NCI-H460 (cell line): Measurements from ENCODE around the gene HSD17B3. TPM values are rescaled to one million over a fixed set of nuclear protein-coding genes. Genes with fewer than 3 reads are reported as not detected.
"Not testable (repeated sequence)": the region's sequence is repeated elsewhere in the genome, so short reads cannot be mapped to it uniquely, and the experiment has no call there.

Experiments
- DNase-seq: peaks from one replicate; pipeline ENCODE4 v3.0.0-alpha.2; 2016; ENCODE audit warnings: low read depth; ENCODE audit errors: extremely low read depth
- polyA plus RNA-seq: library from polyadenylated mRNA; depleted of rRNA; stranded (reverse); fragments of >200 nt; gene quantifications from 2 replicates; pipeline ENCODE4 v1.2.3, GENCODE V29; 2014; cell fraction: nucleus; rRNA removed
- total RNA-seq: library from RNA; depleted of rRNA; stranded (reverse); fragments of >200 nt; shearing (Covaris generic); gene quantifications from 2 replicates; pipeline ENCODE4 v1.2.3, GENCODE V29; 2014; rRNA removed

The HSD17B3 gene
- 0.84 TPM in 1 of 2 replicates, not detected in the other for total RNA-seq
- polyA plus RNA-seq: not detected in 2 replicates

DNA sequence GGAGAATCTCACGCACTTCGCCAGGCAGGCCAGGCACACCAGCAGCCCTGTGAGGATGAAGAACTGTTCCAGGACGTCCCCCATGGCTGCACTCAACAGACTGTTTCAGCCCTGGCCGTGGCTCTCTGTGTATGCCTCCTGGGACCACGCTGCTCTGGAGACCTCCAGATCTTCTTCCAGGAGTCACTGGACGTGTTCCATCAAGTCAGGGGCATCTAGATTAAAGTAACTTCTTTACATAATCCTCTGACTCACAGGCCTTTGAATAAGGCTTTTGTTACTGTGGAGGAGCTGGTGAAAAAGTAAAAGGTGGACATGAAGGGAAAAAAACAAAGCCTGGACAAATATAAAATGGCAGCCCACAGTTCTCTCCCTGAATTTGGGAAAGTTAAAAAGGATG is at the start of gene HSD17B3:
Gene HSD17B3 (minus strand): TSS at position 156 of the 400 bp plus-strand sequence. CDS start 72 bp downstream, at position 84.
- no peak for DNase-seq

DNA sequence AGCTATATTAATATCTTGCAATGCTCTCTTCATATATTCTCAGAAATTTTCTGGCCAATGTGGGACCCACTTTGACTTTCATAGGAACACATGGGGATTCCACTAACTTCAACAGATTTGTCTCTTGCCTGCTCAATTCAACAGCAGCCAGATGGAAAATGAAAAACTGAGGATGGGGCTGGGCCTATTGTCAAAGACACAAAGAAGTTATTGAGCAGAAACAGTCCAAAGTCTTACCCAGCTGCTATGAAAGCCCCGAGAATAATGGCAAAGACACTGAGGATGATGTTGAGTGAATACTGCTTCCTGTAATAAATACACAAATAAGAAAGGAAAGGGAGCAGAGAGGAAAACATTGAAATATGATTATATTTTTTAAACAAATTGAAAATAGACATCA is 48.9 kb upstream of the HSD17B3 start:
- no peak for DNase-seq

DNA sequence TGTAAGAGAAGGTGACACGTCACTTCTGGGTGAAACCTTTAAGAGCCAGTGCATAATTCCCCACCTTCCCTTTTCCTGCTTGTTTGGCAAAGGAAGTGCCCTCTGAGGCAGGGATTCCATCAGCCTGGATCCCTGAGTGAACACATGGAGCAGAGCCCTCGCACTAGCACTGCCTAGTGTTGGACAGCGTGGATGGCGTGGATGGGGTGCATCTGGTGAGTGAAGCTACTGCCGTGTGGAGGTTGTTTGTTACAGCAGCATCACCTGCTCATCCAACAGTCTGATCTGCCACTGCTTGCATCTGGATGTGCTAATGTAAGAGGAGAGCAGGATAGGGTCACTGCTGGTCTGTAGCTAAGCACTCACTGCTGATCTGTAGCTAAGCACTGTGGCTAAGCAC is 46.3 kb upstream of the HSD17B3 start:
- no peak for DNase-seq

DNA sequence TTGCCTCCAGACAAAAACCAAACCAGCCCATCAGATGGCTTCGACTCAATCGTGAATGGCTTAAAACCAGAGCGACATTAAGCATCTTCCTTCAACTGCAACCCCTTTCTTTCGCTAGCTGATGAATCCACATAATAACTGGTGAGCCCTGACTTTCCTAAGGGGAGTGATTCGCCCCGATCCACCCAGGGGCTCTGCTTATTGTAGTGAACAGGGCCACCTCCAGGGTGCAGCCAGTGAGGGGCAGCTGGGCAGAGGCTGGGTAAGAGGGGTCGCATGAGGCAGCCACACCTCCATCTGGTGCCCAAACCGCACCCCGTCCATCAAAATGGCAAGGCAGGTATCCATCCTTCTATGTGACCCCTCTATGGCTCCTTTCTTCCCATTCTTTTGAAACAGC is 43.6 kb upstream of the HSD17B3 start:
- DNase-seq: no peak

DNA sequence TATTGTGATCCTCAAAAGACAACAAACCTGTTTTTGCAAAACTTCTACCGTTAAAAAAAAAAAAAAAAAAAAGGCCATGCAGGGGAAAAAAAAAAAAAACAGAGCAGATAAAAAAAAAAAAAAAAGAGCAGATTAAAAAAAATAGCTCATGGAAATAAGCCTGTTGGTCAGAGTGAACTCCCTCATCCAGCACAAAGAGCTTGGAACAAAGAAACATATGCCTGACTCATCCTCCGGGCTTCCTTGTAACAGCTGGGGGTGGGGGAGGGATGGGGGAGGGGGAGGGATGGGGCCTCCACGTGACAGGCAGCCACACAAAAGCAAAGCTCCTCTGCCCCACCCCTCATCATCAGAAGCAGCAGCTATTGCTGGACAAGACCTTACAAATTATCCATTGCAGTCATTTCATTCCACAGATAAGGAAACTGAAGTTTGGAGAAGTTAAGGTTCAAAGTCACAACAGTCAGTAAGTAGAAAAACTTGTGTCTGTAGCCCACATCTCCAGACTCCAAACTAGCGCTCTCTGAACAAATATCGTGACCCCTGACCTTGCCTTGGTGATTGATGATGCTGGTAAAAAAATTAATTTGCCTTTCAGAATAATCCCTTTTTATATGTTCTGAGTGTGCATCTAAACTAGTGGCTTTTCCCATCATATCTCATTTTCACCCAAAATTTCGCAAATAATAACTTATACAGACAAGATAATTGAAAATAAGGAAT is 42.6 kb upstream of the HSD17B3 start:
- DNase-seq: peak; percentile 29

DNA sequence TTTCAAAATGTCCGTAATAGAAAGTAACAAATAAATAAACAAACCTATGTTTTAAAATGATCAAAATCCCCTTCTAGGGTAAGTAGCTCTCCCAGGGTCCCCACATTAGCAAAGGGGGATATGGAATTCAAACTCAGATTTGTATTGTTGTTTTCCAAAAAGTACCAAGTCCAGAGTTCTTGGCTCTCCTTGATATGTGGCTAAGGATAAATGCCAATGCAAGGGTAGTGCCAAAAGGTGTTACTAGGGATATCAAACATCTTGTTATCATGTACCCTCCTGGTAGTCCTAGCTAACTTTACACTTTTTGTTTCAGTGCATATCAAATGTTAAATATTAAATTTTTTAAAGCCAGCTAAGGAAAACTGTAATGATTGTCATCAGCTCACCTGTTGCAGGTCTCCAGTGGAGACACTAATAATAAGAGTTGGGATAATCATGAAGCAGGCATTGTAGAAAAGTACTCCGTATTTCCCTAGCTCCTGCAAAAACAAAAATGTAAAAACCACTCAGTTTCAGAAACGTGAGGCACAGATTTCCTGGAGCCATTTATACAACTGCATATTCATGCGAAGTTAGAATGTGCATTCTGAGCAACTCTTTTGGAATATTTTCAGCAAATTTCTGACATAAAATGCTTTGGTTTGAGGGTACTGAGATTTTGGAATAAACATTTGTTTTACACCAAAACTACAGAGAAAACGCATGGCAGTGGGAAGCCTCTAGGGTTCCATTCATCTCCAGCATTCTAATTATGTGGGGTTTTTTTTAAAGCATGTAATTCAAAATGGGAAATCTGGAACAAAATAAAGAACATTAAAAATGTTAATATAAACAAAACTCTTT is 41.8 kb upstream of the HSD17B3 start:
- no peak for DNase-seq

DNA sequence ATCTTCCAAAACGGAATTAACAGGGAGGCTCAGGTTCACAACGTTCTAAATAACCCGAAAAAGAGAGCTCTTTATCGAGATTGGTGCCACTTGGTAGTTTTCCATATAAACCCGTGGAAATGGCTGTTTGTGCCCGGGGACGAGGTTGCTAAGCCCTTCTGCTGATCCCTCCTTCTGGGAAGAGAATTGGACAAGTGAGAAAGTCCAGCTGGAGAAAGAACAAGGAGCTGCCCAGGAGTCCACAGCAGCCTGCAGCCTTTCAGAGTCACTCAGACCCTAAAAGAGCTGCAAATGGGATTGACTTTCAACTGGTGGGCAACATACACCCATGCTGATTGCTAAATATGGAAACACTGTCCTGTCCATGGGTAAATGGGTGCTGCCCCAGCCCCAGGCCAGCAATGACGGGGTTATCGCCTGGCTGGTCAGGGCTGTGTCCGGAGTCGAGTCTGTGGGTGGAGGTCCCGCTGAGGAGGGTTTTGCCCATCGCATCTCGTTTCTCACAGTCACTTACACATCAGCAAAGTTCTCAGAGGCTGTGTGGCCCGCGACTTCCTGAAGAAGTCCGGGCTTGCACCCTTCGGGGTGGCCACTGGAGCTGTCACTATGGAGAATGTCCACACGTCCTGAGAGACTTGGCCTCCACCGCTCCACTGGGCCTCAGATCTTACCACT is 40.7 kb upstream of the HSD17B3 start:
- no peak for DNase-seq

DNA sequence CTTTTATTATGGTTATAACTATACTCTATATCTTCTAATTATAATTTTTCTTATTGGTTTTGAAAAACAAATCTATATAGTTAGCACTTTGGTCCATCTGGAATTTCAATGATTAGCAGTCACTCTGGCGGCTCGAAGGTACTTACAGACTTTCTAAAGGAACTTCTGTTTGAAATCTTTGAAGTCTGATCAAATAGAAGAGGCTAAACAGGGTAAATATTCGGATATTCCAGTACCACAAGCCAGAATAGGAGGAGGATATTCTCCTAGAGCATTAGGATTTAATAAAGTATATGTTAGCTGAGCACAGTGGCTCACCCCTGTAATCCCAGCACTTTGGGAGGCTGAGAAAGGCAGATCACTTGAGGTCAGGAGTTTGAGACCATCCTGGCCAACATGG is 38.7 kb upstream of the HSD17B3 start:
- DNase-seq: no peak

DNA sequence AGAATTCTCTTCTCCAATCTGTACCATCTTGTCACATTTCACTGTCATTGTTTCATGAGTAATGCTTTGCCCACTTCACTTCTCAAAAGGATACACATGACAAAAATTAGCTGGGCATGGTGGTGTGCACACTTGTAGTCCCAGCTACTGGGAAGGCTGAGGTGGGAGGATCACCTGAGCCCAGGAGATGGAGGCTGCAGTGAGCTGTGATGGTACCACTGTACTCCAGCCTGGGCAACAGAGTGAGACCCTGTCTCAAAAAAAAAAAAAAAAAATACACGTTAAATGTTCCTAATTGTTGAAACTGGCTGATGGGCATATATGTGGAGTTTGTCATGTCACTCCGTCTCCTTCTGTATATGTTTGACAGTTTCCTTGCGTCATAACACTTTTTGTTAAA is 36.3 kb upstream of the HSD17B3 start:
- no peak for DNase-seq

DNA sequence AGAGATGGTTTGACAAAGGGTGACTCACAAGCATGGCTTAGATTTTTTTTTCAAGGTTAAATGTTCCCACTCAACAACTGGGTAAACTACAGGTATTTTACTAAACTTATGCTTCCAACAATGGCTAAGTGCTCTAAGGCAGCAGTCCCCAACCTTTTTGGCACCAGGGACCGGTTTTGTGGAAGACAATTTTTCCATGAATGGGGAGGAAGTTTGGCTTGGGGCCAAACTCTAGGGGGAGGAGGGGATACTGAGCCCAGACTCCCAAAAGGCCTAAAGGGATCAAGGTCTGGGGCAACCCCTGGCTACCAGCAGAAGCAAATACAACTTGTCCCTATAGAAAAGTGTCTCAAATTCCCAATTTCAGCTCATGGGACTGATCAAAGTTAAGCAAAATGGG is 32.0 kb upstream of the HSD17B3 start:
- DNase-seq: no peak

DNA sequence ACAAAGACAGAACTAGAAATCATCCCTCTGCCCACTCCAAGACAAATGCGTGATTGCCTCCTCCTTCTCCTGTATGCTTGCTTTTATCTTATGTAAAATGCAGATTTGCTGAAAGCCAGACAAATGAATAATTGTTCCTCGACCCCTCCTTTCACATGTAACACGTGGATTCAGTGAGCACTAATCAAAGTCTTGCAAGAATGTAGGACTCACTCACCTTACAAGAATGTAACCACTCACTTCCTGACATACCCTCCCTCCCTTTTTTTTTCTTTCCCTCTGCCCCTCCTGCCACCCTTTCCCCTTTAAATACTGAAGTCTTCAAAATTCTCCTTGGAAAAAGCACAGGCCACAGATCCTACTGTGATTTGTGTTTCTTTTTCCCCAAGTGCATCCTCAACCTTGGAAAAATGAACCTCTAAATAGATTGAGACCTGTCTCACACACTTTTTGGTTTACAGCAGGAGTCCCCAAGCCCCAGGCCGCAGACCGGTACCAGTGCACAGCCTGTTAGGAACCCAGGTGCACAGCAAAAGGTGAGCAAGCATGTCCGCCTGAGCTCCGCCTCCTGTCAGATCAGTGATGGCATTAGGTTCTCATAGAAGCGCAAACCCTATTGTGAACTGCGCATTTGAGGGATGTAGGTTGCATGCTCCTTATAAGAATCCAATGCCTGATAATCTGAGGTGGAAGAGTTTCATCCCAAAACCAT is 29.4 kb upstream of the HSD17B3 start:
- DNase-seq: no peak

DNA sequence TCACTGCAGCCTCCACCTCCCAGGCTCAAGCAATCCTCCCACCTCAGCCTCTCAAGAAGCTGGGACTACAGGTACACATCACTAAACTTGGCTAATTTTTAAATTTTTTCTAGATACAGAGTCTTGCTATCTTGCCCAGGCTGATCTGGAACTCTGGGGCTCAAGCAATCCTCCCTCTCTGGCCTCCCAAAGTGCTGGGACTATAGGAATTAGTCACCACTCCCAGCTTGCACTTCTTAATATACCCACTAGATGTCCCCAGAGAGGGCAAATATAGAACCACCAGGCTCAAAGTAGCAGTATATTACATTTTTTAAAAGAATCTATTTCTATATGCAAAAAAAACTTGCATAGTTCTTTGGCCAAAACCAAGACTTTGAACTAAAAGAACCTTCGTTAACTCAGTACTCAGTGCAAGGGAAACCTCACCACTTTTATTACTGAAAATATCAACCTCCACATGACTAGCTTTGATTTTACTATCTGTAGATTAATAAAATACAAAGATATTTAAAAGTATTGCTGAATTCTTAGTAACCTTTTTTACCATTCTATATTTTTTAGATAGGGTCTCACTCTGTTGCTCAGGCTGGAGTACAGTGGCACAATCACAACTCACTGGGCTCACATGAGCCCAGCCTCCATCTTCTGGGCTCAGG is 25.8 kb upstream of the HSD17B3 start:
- peak; percentile 66 for DNase-seq

DNA sequence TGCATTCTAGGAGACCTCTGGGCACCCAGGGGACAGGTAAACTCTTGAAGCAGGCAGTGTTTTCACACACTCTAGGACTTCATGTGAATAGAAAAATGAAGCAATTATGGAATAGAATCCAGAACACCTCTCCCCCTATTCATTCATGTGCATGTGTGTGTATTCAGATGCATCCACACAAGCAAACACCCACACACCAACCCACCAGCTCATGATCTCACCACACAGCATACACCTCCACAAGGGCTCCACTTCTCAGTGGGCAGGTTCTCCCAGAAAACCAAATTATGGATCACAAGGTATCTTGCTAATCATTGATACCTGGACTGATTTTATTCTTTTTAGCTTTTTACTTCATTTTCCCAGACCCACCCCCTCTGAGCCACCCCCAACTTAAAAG is 21.2 kb upstream of the HSD17B3 start:
- DNase-seq: no peak

DNA sequence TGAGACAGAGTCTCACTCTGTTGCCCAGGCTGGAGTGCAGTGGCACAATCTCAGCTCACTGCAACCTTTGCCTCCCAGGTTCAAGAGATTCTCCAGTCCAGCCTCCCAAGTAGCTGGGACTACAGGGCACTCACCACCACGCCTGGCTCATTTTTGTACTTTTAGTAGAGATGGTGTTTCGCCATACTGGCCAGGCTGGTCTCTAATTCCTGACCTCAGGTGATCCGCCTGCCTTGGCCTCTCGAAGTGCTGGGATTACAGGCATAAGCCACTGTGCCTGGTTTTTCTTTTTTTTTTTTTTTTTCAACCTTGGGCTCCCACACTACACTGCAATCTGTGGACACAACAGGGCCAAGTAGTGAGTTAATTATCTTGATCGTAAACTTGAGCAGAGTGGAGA is 20.8 kb upstream of the HSD17B3 start:
- not testable (repeated sequence) for DNase-seq

DNA sequence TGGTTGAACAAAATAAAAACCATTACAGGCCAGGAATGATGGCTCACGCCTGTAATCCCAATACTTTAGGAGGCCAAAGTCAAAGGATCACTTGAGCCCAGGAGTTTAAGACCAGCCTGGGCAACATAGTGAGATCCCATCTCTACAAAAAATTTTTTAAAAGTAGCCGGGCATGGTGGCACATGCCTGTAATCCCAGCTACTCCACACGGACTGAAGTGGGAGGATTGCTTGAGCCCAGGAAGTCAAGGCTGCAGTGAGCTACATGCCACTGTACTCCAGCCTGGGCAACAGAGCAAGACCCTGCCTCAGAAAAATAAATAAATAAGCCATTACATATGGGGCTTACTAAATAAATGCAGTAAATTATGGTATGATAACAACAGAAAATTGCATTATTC is 20.2 kb upstream of the HSD17B3 start:
- not testable (repeated sequence) for DNase-seq

DNA sequence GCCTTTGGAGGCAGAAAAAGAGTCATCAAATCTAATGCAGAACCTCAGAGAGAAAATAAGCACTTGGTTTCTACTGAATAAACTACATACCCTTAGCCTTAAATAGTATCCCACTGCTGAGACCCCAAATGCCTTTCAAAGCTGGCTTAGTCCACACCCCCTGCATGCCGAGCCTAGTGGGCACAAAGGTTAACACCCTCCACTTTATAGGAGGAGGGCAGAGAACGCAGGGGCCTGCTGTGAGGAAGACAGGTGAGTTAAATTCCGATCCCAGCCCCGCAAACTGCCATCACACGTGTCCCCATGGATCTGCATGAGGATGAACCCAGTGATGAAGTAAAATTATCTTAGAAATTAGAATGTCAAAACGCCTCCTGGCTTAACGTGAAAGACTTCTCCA is 19.5 kb upstream of the HSD17B3 start:
- DNase-seq: no peak

DNA sequence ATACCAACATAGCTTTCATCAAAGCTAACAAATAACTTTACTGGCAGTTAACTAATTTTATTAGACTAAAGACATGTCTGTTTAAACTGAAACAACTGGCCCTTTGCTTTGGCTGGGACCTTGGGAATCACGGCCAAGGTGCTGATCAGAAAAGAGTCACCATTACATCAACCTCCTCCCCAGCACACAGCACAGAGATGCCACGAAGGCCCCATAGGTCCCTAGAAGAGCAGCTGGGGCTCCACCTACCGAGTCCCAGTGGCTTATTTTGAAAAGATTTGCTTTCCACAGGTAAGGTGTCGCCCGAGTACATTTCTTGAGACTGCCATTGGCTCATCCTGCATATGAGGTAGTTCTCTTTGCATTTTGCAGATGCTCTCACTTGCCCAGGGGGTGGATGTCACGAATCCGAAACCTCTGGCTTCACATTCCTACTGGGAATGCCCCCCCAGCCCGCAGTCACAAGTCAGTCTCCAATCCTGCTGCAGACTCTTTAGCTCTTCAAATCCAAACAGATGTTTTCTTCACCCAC is 18.8 kb upstream of the HSD17B3 start:
- no peak for DNase-seq

DNA sequence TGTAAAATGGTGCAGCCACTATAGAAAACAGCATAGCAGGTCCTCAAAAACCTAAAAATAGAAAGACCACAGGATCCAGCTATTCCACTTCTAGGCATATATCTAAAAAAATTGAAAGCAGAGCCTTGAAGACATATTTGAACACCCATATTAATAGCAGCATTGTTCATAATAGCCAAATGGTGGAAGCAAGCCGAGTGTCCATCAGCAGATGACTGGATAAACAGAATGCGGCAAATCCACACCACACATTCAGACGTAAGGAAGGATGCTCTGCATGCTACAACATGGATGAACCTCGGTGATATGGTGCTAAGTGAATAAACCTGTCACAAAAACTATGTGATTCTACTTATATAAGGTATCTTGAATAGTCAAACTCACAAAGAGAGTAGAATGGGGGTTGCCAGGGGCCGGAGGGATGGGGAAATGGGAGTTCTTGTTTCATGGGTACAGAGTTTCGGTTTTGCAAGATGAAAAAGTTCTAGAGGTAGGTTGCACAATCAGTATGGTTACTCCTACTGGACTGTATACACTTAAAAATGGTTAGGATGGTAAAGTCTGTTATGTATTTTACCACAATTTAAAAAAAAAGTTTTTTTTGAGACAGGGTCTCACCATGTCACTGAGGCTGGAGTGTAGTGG is 17.1 kb upstream of the HSD17B3 start:
- DNase-seq: no peak

DNA sequence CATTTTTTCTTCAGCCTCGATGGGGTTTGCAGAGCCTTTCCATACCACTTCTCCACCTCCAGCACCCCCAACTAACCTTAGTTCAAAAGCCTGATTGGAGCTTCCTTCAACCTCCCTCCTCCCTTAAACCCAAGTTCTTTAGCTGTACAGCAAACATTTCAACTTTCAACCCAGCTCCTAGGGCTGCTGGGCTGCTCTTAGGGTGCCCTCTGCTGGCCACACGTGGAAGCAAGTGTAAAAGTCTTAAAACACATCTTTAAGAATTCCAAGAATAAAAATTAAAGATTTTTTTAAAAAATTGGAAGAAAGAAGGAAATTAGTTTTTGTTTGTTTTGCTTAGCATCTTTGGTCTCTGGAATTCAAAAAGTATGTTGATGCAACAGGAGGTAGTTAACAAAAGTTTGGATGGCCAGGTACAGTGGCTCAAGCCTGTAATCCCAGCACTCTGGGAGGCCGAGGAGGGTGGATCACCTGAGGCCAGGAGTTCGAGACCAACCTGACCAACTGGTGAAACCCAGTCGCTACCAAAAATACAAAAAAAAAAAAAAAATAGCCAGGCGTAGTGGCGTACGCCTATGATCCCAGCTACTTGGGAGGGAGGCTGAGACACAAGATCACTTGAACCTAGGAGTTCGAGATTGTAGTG is 15.5 kb upstream of the HSD17B3 start:
- DNase-seq: peak; percentile 43
